ENCODE results near the gene MEGF11.

DNA sequence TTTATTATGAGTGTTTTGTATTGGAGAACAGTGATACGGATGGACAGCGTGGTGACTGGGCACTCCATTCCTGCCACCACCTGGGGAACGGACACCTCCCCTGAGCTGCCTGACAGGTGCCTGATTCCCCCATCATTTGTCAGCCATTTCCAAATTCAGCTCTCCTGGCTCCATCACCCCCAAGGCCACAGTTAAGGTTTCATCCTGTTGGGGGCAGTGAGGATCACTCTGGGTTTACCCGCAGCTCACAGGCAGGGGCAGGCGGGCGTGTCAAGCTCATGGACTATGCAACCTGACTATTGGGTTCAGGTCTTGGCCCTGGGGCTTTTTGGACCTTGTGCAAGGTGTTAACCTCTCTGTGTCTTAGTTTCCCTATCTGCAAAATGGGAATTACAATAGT lies 307.9 kb downstream of the MEGF11 start:
- TF ChIP-seq, protein P1, sequence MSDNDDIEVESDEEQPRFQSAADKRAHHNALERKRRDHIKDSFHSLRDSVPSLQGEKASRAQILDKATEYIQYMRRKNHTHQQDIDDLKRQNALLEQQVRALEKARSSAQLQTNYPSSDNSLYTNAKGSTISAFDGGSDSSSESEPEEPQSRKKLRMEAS (IDR thresholded peaks at IDR 0.05; ENCODE audit: low read depth) = no peak
- no peak for TF ChIP-seq POLR2AphosphoS5 (IDR thresholded peaks at IDR 0.05; ENCODE audit: low read depth, low read length)
- TF ChIP-seq, protein P2, sequence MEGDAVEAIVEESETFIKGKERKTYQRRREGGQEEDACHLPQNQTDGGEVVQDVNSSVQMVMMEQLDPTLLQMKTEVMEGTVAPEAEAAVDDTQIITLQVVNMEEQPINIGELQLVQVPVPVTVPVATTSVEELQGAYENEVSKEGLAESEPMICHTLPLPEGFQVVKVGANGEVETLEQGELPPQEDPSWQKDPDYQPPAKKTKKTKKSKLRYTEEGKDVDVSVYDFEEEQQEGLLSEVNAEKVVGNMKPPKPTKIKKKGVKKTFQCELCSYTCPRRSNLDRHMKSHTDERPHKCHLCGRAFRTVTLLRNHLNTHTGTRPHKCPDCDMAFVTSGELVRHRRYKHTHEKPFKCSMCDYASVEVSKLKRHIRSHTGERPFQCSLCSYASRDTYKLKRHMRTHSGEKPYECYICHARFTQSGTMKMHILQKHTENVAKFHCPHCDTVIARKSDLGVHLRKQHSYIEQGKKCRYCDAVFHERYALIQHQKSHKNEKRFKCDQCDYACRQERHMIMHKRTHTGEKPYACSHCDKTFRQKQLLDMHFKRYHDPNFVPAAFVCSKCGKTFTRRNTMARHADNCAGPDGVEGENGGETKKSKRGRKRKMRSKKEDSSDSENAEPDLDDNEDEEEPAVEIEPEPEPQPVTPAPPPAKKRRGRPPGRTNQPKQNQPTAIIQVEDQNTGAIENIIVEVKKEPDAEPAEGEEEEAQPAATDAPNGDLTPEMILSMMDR (IDR thresholded peaks at IDR 0.05) = no peak
